A673 (cell line): Measurements from ENCODE around the gene RTCA.

ENCODE experiments used
- CTCF ChIP-seq: fragments of 300-800, 200-600 bp; sonication (generic); conservative IDR thresholded peaks from 2 replicates; pipeline ENCODE4 v1.5.1; 2017; ENCODE audit warnings: low read depth, mild to moderate bottlenecking, antibody characterized with exemption, low read length, moderate library complexity, mixed read lengths
- EZH2 ChIP-seq: fragments of 200-600 bp; sonication (generic); IDR thresholded peaks from 2 replicates; pipeline ENCODE4 v1.6.1; 2017; ENCODE audit warnings: borderline replicate concordance, low read depth, mild to moderate bottlenecking, mixed read lengths, antibody characterized with exemption, low read length; ENCODE audit not compliant: poor library complexity, severe bottlenecking

GRCh38 chr1:100222428-100222827 lies 43.6 kb upstream of the RTCA start:
- TF ChIP-seq CTCF (no peak), EZH2 (no peak)
